GM12872 (cell line): ENCODE data around the gene CFAP206.

Experiments used
- TF ChIP-seq, protein P1 (sequence below): IDR thresholded peaks from 3 replicates; pipeline ENCODE4 v1.5.1; 2011; ENCODE audit warnings: low read depth, mild to moderate bottlenecking, low read length, moderate library complexity; ENCODE audit not compliant: insufficient read depth

CFAP206 gene

DNA sequence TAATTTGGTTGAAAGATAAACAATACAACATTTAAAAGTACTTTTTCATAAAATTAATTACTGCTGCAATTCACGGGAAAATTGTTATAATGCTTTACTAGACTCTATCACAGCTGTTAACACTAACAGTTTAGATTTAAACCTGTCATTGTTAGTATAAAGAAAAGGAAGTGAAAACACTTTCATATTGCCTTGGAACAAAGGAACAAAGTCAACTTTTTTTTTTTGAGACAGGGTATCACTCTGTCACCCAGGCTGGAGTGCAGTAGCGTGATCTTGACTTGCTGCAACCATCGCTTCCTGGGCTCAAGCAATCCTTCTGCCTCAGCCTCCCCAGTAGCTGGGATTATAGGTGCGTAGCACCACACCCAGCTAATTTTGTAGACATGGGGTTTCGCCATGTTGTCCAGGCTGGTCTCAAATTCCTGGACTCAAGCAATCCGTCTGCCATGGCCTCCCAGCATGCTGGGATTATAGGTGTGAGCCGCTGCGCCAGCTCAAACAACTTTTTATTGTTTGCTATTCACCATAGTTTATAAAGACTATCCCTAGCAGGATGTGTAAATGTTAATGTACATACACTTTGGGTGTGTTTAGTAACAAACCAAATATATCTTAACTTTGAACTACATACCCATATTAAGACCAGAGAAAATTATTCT is 87.1 kb downstream of the CFAP206 start:
- TF ChIP-seq, protein P1, sequence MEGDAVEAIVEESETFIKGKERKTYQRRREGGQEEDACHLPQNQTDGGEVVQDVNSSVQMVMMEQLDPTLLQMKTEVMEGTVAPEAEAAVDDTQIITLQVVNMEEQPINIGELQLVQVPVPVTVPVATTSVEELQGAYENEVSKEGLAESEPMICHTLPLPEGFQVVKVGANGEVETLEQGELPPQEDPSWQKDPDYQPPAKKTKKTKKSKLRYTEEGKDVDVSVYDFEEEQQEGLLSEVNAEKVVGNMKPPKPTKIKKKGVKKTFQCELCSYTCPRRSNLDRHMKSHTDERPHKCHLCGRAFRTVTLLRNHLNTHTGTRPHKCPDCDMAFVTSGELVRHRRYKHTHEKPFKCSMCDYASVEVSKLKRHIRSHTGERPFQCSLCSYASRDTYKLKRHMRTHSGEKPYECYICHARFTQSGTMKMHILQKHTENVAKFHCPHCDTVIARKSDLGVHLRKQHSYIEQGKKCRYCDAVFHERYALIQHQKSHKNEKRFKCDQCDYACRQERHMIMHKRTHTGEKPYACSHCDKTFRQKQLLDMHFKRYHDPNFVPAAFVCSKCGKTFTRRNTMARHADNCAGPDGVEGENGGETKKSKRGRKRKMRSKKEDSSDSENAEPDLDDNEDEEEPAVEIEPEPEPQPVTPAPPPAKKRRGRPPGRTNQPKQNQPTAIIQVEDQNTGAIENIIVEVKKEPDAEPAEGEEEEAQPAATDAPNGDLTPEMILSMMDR, result no peak

DNA sequence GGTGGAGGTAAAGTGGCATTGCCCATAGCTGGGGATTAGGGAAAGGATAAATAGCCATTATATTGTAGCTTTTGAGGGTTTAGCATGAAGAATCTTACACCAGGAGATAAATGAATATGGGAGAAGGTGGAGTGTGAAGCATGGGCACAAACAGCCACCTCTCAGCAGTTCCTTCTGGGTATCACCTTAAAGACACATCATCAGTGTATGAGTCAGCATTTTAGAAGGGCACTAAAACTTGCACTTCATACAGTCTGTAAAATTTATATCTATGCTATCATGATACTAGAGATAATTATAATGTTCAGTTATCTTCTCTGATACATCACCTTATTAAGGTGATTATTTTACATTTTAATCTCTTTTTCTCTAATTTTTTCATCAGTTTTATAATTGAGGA is 90.3 kb downstream of the CFAP206 start:
- TF ChIP-seq, protein P1, result no peak

DNA sequence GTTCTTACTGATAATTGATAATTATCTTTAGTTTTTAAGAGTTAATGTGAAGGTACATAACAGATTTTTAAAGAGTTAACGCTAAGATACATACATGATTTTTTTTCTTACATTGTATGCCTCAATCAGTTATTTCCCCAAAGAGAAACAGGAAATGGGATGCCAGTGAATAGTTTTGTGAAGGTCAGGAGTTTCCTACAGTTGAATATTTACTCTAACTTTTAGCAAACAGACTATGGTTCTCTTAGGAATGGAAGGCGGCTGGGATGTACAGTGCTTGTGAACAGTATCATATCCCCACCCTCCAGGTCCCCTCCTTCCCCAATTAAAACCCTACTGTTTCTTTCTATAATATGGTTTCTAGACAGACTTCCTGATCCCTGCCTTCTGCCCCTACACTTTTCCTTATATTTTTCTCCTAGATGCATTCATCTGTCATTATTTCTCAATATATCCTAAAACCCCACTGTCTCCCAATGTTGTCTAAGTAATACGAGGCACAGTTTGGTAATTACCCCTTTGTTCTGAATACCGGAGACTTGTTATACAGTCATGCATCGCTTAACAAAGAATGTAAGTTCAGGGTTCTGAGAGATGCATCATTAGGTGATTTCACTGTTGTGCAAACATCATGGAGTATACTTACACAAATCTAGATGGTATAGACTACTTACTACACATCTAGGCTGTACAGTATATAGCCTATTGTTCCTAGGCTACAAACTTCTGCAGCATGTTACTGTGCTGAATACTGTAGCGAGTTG is 94.2 kb downstream of the CFAP206 start:
- TF ChIP-seq, protein P1, result no peak

DNA sequence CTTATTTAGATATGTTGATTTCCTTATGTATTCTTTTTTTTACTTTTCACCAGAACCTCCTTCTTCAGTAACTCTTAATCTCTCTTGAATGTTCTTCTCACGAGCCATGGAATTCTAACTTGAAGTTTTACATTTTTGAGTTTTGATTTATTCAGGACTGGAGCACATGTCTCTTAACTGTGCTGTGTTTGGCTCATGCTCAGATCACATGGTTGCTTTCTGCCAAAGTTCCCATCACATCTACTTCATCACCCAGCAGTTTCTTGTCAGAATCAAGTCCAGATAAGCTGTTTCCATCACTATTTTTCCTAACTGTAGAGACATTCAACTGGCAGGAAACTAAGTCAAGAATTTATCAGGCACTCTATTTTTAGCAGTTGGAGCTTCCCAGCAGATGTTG is 96.7 kb downstream of the CFAP206 start:
- TF ChIP-seq, protein P1, result no peak
